Stimulated activated CD8-positive, alpha-beta memory T cell treated with anti-CD3 and anti-CD28 coated beads, Interleukin-7, amount 100 ng/mL, for 1 hour (primary cell): ENCODE data around the gene RPGRIP1L.

ENCODE experiments used
- DNase-seq, 2 donors: peaks; one replicate each; pipeline ENCODE4 v3.0.0-alpha.2; 2020; ENCODE audit warnings: low read depth in 2 of 2

Gene RPGRIP1L

DNA sequence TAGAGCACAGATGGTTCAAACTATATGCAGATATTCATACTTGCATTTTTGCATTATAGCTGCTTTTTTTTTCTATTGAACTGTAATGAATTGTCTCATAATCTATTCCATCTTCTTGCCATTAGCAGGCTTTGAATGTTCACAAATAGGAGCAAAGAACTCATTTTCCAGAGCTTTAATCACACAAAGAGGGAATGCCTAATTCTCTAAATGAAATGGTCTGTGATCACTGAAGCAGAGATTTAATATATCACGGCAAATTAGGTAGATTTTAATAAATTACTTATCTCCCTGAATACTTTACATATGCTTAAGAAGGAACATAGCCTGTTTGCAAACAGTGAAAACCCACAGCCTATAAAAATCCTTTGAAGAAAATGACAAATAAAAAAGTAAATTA is 103.0 kb downstream of the RPGRIP1L start:
- DNase-seq, result no peak

- no peak for DNase-seq
These were observed 103.5 kb downstream of the RPGRIP1L start for GRCh38 chr16:53600126-53600525.

DNA sequence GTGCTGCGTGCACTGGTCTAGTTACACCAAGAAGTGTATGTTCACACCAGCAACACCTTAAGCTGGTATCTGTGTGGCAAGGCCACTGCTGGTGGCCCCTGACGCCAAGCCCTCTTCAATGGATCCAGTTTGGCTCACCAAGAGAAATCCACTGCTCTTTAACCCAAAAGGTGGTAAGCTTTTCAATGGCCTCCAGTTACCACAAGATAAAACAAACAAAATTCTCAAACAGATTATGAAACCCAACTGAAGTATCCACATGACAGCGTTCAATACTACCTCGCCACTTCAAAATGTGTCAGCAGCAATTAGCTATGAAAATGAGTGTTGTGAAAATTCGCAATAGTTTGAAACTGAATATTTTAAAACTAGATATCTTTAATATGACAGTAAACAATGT is 104.1 kb downstream of the RPGRIP1L start:
- DNase-seq, result no peak

- no peak for DNase-seq
These were observed 105.0 kb downstream of the RPGRIP1L start for GRCh38 chr16:53598511-53599275.

GRCh38 chr16:53597776-53598175 is 105.9 kb downstream of the RPGRIP1L start:
- no peak for DNase-seq

GRCh38 chr16:53588081-53588648 is 115.5 kb downstream of the RPGRIP1L start:
- no peak for DNase-seq

DNA sequence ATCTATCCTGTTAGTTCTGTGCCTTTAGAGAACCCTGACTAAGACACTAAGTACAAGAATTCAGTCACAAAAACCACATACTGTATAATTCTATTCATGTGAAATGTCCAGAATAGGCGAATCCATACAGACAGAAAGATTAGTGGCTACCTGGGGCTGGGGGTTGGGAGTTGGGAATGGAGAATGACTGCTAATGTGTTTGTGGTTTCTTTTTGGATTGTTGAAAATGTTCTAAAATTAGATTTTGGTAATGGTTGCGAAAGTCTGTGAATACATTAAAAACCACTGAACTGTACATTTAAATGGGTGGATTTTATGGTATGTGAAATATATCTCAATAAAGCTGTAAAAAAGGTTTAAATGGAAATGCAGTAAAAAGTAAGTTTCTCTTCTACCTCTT is 120.3 kb downstream of the RPGRIP1L start:
- DNase-seq, result no peak

DNA sequence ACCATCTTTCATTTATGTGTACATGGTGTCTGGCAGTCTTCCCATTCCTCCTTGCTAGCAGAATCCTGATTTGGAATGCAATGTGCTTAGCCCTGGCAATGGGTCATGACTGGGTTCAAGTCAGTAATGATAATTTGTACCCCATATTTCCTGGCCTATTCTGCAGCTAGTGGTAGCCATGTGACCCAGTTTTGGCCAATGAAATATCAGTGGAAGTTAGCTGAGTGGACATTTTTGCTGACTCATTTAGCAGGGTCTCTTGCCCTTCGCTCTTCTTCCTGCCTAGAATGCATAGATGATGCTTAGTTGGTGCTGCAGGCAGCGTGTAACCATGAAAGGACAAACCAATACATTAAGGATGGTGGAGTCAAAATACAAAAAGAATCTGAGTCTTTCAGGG is 121.9 kb downstream of the RPGRIP1L start:
- DNase-seq, result no peak

DNA sequence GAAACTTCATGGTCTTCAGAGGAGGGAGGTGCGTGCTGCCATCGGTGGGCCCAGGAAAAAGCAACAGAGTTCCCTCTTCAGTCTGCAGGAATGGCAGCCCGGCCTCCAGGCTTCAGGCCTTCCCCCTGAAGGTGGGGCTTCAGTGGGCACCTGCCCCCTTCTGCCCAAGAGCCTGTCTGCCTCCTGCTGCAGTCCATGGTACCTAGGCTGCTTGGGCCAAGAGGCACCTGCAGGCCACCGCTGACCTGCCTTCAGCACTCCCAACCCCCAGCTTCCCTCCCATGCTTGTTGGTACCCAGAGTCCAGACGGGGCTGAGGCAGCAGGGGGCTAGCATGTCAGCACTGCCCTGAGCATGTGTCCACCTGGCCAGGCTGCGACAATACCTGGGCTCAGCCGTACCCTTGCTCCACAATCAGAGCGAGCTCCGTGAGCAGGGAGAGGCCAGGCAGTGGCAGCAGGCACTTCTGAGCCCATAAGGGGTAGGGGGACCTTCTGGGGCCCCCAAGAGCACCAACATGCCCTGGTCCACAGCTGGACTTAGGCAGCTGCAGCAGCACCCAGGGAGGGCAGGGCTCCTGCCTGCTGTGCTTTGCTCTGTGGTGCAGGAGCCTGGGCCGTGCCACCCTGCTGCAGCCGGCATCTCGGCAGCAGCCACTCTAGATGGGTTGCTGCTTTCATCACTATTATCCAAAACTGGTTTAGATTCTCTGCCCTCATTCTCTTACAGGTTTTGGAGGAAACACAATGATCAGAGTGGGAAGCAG is 123.4 kb downstream of the RPGRIP1L start:
- DNase-seq, result no peak

DNA sequence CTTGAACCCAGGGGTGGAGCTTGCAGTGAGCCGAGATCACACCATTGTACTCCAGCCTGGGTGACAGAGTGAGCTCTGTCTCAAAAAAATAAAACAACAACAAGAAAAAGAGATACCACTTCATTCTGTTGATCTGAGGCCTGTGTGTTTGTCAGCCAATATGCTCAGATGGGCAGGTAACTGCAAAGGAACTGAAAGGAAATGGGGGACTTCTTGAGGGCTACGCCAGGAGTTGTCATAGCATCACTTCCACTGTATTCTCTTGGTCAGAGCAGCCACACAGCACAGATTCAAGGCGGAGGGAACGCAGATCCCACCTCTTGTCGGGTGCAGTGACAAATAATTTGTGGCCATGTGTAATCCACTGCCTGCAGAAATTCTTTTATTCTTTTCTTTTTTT is 126.8 kb downstream of the RPGRIP1L start:
- no peak for DNase-seq

DNA sequence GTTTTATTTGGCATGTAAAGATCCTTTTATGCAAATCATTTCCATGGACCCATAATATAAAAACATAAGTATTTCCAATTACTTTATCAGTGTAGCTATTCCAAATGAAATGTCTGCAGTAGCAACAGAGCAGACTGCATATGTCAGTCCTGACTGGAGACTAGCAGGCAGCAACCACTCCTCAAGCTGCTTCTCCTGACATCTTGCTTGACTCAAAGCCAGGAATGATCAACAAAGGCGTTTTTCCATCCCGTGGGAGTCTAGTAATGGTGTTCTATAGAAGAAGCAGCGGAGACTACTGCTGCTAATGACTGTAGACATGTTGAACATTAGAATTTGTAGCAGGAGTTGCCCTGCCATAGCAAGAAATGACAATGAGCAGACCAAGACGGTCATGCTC is 127.4 kb downstream of the RPGRIP1L start:
- DNase-seq, result no peak

DNA sequence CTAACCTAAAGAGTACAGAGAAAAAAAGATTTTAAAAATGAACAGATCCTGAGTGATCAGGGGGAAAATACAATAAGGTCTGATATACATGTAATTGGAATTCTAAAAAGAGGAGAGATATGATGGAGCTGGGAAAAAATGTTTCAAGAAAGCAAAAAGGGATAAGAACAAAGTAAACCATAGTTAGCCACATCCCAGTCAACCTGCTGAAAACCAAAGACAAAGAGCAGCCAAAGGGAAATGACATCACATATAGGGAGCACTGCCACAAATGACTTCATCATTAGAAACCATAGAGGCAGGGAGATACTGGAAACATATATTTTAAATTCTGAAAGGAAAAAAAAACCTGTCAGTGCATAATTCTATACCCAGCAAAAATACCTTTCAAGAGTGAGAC is 131.9 kb downstream of the RPGRIP1L start:
- DNase-seq, result no peak

- DNase-seq, result no peak
These were observed 137.0 kb downstream of the RPGRIP1L start for GRCh38 chr16:53566552-53567245.

DNA sequence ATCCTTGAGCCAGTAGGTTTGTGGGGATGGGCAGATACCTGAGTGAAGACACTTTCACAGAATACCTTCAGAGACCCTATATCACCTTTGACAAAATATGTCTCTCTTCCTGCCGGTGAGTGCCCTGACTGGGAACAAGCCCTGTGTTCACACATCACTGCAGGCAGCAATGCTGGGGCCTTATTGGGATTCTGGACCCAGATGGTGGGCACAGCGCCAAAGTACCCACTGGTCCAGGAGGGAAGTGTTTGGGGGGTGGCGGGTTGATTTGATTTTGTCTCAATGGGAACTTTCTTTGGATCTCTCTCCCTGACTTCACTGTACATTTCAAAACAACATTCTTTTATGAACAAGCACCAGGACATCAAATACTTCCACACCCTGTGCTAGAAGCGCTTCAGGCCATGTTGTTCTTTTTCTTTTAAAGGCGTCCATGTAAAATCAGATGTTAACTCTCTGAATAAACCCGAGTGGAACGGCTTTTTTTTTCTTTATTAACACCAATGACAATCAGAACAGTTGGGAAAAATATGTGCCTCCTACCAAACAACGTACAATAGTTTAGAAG is 138.3 kb downstream of the RPGRIP1L start:
- no peak for DNase-seq

GRCh38 chr16:53563426-53563825 is 140.2 kb downstream of the RPGRIP1L start:
- no peak for DNase-seq

DNA sequence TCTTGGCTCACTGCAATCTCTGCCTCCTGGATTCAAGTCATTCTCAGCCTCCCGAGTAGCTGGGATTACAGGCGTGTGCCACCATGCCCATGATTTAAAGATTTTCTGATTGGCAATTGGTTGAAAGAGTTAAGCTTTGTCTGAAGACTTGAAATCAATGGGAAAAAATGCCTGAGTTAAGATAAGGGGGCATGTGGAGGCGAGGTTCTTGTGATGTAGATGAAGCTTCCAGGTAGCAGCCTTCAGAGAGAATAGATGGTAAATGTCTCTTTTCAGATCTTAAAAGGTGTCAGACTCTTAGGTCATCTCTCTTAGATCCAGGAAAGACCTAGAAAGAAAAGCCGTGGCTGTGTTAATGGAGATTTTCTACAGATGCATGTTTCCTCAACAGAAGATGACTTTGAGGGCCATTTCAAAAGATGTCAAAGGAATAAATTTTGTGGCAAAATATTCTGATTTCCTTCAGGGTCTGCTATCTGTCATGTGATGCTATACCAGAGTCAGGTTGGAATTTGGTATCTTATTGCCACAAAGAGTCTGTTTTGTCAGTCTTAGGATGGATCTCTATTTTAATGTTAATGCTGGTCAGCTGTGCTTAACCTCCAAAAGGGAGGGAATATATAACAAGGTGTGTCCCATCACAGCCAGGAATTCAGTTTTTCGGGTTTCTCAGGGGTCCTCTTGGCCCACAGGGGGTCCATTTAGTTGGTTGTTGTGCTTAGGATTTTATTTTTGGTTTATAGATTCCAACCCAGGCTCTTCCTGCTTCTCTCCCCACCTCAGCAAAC is 142.4 kb downstream of the RPGRIP1L start:
- no peak for DNase-seq

DNA sequence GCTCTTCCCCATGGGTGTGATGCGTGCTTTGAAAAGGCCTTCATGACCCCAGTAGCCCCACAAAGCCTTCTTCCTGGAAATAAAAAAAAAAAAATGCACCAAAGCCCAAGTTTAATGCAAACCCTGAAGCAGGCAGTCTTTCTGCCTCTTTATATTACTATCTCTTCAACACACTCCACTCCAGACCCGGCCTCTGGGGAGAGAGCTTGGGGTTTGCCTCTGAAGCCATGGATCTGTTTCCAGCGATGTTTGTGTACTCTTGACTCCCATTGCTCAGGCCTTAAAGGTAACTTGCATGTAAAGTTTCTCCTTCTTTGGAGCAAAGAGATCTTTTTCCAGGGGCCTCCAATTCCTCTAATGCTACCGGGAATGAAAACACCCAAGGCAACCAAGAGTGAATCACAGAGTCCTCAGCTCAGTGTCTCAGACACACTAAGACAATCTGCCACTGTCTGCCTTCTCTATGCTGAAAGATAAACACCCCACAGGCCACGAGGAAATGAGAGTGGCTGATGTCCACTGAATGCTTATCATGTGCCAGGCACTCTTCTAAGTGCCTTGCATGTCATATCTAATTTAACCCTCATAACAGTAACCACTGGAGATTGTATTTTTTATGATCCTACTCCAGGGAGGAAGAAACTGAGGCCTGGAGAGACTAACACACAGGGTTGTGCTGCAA is 144.2 kb downstream of the RPGRIP1L start:
- DNase-seq, result no peak

- DNase-seq, result no peak
These were observed 144.9 kb downstream of the RPGRIP1L start for GRCh38 chr16:53558710-53559109.

GRCh38 chr16:53556521-53556920 is 147.1 kb downstream of the RPGRIP1L start:
- no peak for DNase-seq

GRCh38 chr16:53549970-53550690 is 153.5 kb downstream of the RPGRIP1L start:
- peak; percentile 11 to 14 for DNase-seq
